GM19351 (cell line): Measurements from ENCODE around the gene SH3GL3.

Source experiments
- ATAC-seq: cut with Tn5 transposase; IDR thresholded peaks from one replicate; pipeline ENCODE4 v1.9.1; 2021; ENCODE audit warnings: mild to moderate bottlenecking, moderate library complexity; ENCODE audit not compliant: unreplicated experiment

The SH3GL3 gene

GRCh38 chr15:83462026-83462425 is 14.9 kb downstream of the SH3GL3 start:
- no peak for ATAC-seq

DNA sequence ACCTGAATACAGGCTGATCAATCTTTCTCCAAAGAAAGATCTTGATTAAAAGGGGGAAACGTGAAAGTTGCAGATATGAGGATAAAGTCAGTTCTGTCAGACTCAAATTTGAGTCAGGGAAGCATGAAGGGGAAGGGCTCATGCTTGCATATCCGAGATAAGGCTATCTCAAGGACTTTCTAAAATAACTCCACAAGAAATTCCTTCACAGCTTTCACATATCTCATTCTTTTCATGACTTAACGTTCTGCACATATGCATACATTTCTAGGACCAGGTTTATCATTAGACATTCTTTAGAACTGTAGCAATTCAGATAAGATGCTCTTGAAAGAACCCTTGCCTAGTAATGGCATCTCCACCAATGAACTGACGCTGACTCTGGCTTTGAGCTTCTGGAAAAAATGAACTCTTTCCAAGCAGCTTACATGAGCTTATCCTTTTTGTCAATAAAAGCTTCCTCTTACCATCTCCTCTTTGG is 15.9 kb downstream of the SH3GL3 start:
- ATAC-seq = no peak

DNA sequence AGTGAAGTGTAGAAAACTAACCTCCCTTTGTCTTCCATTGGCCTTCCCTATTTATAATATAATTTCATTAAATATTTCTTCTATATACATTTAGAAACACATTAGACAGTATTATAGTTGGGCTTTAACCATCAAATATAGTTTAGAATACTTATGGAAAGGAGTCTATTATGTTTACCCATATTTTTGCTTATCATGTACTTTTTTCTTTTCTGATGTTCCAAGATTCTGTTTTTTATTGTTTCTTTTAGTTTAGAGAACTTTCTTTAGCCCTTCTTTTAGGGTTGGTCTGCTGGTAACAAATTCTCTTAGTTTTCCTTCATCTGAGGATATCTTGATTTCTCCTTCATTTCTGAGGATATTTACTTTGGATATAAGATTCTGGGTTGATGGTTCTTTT is 23.7 kb downstream of the SH3GL3 start:
- ATAC-seq = no peak

- ATAC-seq = no peak
Observed at GRCh38 chr15:83471307-83471866, 24.2 kb downstream of the SH3GL3 start.

- ATAC-seq = no peak
Observed at GRCh38 chr15:83472151-83472550, 25.0 kb downstream of the SH3GL3 start.

DNA sequence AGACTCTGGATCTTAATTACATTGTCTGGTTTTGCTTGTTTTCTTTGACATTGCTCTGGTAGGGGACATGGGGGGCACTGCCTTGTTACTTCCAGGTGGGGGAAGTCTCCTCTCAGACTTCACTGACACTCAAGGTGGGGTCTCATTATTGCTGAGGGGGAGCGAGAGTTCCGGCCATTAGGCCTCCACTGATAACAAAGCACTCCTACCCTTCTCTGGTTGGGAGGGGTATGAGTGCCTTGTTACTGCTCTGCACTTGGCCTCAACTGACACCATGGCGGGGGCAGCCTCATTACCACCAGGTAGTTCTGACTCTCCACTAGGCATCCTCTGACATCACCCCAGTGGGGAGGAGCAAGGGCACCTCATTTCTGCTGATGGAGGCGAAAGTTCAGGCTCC is 25.7 kb downstream of the SH3GL3 start:
- no peak for ATAC-seq

DNA sequence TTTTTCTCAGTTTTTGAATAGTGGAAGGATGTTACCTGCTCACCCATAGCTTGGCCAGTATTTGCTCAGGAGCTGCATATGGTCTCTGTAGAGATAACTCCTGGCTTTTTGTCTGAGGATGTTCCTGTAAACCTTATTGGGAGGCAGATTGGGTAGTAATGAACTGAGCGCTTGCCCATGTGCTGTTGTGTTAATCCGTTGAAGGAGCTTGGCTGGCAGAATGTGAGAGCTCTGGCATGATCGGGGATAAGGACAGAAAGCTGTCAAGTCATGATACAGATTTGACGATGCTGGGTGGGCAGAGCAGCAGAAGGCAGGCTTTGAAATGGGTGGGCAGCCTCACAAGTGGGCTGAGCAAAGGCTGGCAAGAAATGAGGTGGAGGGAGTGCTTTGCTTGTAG is 27.4 kb downstream of the SH3GL3 start:
- no peak for ATAC-seq

DNA sequence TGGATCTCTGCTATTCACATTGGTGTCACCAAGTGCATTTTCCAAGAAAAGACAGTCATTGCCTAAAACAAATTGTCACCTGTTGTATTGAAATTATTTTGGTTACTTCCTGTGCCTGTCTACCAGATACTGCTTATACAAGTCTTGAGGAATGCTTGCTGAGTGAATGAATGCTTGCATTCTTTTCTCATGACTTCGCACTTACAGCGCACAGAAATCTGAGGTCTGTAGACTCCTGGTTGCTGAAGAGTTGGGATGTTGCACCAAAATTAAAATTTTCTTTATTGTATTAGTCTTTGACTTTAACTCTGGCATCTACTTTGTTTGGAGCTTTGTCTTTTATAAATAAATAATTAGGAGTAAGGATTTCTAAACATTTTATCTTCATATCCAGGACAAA is 28.4 kb downstream of the SH3GL3 start:
- no peak for ATAC-seq

DNA sequence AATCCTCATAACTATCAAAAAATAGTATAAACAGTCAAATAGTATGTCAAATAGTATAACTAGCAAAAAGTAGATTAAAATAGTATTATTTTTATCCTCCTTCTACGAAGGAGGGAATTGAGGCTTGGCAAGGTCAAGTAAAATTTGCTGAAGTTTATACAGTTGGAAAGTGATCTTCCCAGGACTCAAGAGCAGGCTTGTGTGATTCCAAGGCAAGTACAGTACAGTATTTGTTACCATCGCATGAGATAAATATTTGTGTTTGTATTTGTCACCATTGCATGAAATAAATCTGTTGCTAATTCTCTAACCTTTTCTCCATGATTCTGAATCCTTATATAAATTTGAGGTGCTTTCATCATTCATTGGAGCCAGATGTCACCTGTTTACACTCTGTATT is 28.9 kb downstream of the SH3GL3 start:
- ATAC-seq = no peak

GRCh38 chr15:83476708-83477107 is 29.6 kb downstream of the SH3GL3 start:
- ATAC-seq = no peak

GRCh38 chr15:83477172-83477807 is 30.1 kb downstream of the SH3GL3 start:
- no peak for ATAC-seq

GRCh38 chr15:83477808-83478537 is 30.8 kb downstream of the SH3GL3 start:
- ATAC-seq = no peak

DNA sequence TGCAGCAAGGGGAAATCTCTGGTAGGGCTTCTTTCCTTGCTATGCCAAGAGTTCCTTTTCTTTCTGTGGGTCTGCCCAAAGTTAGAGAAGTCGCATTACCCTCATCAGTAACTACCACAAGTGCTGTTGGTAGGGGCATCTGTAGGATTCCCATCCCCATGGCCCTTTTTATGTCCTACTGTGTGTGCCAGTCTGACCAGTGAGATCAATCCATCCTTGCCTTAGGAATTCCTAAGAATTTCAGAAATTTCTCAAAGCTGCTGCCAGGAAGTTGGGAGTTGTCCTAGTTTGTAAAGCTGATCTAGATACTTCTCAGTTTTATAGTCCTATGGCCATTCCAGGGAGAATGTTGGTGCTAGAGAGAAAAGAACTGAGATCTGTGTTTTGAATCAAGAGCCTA is 36.5 kb downstream of the SH3GL3 start:
- no peak for ATAC-seq

DNA sequence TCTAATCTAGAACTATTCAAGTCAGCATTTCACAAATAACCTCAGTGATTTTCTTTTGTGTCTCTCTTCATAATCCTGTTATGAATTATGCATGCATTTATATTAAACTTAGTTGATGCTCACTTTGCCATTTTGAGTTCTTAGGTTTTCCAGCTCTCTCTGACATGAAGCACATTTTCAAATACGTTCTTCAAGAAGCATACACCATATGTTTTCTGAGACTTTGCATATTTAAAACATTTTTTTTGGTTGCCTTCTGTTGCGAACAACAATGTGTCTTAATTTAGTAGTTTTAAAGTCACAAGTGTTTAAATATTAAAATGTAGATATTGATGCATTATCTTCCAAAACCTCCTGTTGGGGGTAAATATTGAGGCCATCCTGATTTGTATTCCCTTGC is 37.5 kb downstream of the SH3GL3 start:
- no peak for ATAC-seq

- ATAC-seq = no peak
Observed at GRCh38 chr15:83486363-83486762, 39.2 kb downstream of the SH3GL3 start.

GRCh38 chr15:83487519-83487918 is 40.4 kb downstream of the SH3GL3 start:
- ATAC-seq = no peak

GRCh38 chr15:83489690-83490089 is 42.5 kb downstream of the SH3GL3 start:
- ATAC-seq = no peak

DNA sequence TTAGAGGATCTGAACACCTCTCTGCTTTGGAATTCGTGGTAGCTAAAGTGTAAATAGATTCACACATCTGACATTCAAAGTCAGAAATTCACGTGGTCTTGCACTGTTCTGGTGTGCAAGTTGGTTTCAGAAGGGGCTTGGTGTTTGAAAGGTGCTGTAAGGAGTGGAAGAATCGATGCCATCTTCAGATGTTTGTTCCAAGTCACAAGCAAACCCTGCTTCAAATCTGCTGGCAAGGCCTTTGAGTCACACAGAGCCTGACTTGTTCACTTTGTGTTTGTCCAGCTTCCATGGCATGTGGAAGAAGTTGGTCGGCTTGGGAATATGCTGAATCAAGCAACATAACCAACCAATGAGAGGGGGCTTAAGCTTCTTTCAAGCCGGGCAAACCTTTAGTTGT is 44.3 kb downstream of the SH3GL3 start:
- ATAC-seq = no peak

- no peak for ATAC-seq
Observed at GRCh38 chr15:83496766-83497165, 49.6 kb downstream of the SH3GL3 start.

DNA sequence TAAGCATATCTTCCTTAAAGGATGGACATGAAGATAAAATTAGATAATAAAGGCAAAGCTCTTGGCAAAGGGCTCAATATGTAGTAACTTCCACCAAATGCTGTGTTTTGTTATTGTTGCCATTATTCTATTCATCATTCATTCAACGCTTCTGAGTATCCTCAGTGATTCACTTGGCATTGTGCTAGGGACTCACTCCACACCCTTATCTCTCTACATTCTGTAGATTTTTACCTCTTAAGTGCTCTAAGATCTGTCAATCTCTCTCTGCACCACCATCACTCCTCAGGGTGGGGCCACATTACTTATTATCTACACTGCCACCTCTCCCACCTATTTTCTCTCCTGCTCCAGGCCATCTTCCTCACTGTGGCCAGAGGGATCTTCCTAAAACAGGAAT is 51.2 kb downstream of the SH3GL3 start:
- ATAC-seq = no peak

DNA sequence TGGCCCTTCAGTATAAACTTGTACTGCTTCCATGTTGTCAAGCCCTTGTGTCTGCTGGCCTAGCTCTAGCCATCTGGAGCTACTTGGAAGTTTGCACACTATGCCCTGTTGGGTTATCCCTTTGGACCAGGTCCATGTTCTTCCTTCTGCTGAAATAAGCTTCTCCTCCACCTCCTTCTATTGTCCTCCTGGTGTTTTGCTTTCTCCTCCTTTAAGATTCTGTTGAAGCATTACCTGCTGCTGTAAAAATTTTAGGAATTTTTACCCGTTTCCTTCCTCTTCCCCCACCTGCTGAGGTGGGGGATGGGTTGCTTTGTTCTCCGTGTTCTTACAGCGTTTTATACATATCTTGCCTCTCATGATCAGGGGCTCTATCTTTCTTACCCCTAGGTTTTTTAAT is 51.7 kb downstream of the SH3GL3 start:
- no peak for ATAC-seq

GRCh38 chr15:83499476-83499875 is 52.3 kb downstream of the SH3GL3 start:
- ATAC-seq = no peak
